ENCODE measurements around the gene HOXB1.

- TF ChIP-seq CTCF (IDR thresholded peaks at IDR 0.05) (no peak), POLR2AphosphoS5 (IDR thresholded peaks at IDR 0.05; ENCODE audit: low read depth, low read length) (no peak; the same call in none of the 2 replicates)
Observed at GRCh38 chr17:48549281-48549630, 18.4 kb upstream of the HOXB1 start.
